ENCODE results near the gene LAIR2. TPM values are rescaled to one million over a fixed set of nuclear protein-coding genes. Genes with fewer than 3 reads are reported as not detected.

LAIR2 gene
- total and polyA plus RNA-seq, 2 of the 13 experiments (the other 11 are each of a cell fraction or from before 2014, with no cell fraction given), result 1.3 to 1.9 TPM

GRCh38 chr19:54462655-54463530 lies 39.7 kb upstream of the LAIR2 start (continued):
- TF ChIP-seq, protein P1, sequence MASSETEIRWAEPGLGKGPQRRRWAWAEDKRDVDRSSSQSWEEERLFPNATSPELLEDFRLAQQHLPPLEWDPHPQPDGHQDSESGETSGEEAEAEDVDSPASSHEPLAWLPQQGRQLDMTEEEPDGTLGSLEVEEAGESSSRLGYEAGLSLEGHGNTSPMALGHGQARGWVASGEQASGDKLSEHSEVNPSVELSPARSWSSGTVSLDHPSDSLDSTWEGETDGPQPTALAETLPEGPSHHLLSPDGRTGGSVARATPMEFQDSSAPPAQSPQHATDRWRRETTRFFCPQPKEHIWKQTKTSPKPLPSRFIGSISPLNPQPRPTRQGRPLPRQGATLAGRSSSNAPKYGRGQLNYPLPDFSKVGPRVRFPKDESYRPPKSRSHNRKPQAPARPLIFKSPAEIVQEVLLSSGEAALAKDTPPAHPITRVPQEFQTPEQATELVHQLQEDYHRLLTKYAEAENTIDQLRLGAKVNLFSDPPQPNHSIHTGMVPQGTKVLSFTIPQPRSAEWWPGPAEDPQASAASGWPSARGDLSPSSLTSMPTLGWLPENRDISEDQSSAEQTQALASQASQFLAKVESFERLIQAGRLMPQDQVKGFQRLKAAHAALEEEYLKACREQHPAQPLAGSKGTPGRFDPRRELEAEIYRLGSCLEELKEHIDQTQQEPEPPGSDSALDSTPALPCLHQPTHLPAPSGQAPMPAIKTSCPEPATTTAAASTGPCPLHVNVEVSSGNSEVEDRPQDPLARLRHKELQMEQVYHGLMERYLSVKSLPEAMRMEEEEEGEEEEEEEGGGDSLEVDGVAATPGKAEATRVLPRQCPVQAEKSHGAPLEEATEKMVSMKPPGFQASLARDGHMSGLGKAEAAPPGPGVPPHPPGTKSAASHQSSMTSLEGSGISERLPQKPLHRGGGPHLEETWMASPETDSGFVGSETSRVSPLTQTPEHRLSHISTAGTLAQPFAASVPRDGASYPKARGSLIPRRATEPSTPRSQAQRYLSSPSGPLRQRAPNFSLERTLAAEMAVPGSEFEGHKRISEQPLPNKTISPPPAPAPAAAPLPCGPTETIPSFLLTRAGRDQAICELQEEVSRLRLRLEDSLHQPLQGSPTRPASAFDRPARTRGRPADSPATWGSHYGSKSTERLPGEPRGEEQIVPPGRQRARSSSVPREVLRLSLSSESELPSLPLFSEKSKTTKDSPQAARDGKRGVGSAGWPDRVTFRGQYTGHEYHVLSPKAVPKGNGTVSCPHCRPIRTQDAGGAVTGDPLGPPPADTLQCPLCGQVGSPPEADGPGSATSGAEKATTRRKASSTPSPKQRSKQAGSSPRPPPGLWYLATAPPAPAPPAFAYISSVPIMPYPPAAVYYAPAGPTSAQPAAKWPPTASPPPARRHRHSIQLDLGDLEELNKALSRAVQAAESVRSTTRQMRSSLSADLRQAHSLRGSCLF (CRISPR knock-in tag; IDR thresholded peaks at IDR 0.05; ENCODE audit: borderline replicate concordance), result peak; percentile 87; the same call in 1 of the 2 replicates
- TF ChIP-seq, protein P2, sequence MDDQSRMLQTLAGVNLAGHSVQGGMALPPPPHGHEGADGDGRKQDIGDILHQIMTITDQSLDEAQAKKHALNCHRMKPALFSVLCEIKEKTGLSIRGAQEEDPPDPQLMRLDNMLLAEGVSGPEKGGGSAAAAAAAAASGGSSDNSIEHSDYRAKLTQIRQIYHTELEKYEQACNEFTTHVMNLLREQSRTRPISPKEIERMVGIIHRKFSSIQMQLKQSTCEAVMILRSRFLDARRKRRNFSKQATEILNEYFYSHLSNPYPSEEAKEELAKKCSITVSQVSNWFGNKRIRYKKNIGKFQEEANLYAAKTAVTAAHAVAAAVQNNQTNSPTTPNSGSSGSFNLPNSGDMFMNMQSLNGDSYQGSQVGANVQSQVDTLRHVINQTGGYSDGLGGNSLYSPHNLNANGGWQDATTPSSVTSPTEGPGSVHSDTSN (CRISPR knock-in tag; IDR thresholded peaks at IDR 0.05; ENCODE audit: borderline replicate concordance), result peak; percentile 61; the same call in 1 of the 2 replicates
- TF ChIP-seq KLF9 (CRISPR knock-in tag; IDR thresholded peaks at IDR 0.05; ENCODE audit: low read depth) (no peak), RFX3 (CRISPR knock-in tag; IDR thresholded peaks at IDR 0.05) (no peak), CREB1 (IDR thresholded peaks at IDR 0.05) (no peak), CREB1 (CRISPR knock-in tag; IDR thresholded peaks at IDR 0.05) (no peak), ZFX (CRISPR knock-in tag; IDR thresholded peaks at IDR 0.05; ENCODE audit: low read depth) (peak; percentile 76), SIX1 (CRISPR knock-in tag; IDR thresholded peaks at IDR 0.05; ENCODE audit: borderline replicate concordance) (no peak), REPIN1 (CRISPR knock-in tag; IDR thresholded peaks at IDR 0.05; ENCODE audit: borderline replicate concordance, low read depth) (peak; percentile 20; the same call in 1 of the 2 replicates), FOXP4 (CRISPR knock-in tag; IDR thresholded peaks at IDR 0.05) (peak; percentile 26; the same call in 1 of the 2 replicates), ZNF790 (CRISPR knock-in tag; IDR thresholded peaks at IDR 0.05; ENCODE audit: borderline replicate concordance) (peak; percentile 55; the same call in 1 of the 2 replicates), CCAR2 (optimal IDR thresholded peaks at IDR 0.05; ENCODE audit: low read depth, low read length) (no peak), GTF2F1 (IDR thresholded peaks at IDR 0.05; ENCODE audit: low read length) (no peak)
- TF ChIP-seq, protein P3, sequence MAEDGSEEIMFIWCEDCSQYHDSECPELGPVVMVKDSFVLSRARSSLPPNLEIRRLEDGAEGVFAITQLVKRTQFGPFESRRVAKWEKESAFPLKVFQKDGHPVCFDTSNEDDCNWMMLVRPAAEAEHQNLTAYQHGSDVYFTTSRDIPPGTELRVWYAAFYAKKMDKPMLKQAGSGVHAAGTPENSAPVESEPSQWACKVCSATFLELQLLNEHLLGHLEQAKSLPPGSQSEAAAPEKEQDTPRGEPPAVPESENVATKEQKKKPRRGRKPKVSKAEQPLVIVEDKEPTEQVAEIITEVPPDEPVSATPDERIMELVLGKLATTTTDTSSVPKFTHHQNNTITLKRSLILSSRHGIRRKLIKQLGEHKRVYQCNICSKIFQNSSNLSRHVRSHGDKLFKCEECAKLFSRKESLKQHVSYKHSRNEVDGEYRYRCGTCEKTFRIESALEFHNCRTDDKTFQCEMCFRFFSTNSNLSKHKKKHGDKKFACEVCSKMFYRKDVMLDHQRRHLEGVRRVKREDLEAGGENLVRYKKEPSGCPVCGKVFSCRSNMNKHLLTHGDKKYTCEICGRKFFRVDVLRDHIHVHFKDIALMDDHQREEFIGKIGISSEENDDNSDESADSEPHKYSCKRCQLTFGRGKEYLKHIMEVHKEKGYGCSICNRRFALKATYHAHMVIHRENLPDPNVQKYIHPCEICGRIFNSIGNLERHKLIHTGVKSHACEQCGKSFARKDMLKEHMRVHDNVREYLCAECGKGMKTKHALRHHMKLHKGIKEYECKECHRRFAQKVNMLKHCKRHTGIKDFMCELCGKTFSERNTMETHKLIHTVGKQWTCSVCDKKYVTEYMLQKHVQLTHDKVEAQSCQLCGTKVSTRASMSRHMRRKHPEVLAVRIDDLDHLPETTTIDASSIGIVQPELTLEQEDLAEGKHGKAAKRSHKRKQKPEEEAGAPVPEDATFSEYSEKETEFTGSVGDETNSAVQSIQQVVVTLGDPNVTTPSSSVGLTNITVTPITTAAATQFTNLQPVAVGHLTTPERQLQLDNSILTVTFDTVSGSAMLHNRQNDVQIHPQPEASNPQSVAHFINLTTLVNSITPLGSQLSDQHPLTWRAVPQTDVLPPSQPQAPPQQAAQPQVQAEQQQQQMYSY (CRISPR knock-in tag; IDR thresholded peaks at IDR 0.05), result peak; percentile 60
- TF ChIP-seq, protein P4, sequence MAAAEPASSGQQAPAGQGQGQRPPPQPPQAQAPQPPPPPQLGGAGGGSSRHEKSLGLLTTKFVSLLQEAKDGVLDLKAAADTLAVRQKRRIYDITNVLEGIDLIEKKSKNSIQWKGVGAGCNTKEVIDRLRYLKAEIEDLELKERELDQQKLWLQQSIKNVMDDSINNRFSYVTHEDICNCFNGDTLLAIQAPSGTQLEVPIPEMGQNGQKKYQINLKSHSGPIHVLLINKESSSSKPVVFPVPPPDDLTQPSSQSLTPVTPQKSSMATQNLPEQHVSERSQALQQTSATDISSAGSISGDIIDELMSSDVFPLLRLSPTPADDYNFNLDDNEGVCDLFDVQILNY (CRISPR knock-in tag; conservative IDR thresholded peaks at IDR 0.05), result peak; percentile 46; the same call in 1 of the 2 replicates
